Vagina (tissue), 2 donors: ENCODE results near the gene COL6A1.

Experiments
- CTCF ChIP-seq, 3 experiments: fragments of 450-650 bp in 2 of 3; fragments of 200-600 bp in 1 of 3; sonication (generic) in 1 of 3; IDR thresholded peaks; one replicate each; pipeline ENCODE4 v1.5.1; 2017 to 2019; ENCODE audit warnings: antibody characterized with exemption in 3 of 3, mild to moderate bottlenecking in 2 of 3, moderate library complexity in 2 of 3
- POLR2A ChIP-seq, 2 donors: fragments of 450-650 bp; IDR thresholded peaks; one replicate each; pipeline ENCODE4 v1.6.1; 2017; ENCODE audit warnings: antibody characterized with exemption in 2 of 2, mild to moderate bottlenecking in 2 of 2, moderate library complexity in 2 of 2
- POLR2AphosphoS5 ChIP-seq, 2 donors: sonication (generic); formaldehyde crosslinking; IDR thresholded peaks; one replicate each; pipeline ENCODE4 v1.9.0; 2017; ENCODE audit warnings: antibody characterized with exemption in 2 of 2, mild to moderate bottlenecking in 2 of 2, low read depth in 1 of 2; ENCODE audit not compliant: insufficient read depth in 1 of 2

- no peak for TF ChIP-seq POLR2AphosphoS5 (IDR thresholded peaks at IDR 0.05; ENCODE audit: insufficient read depth in 1 of 2, low read depth in 1 of 2)
- TF ChIP-seq POLR2A (IDR thresholded peaks at IDR 0.05) = no peak
- no peak for TF ChIP-seq CTCF (IDR thresholded peaks at IDR 0.05)
Measured at GRCh38 chr21:45959779-45960390, 21.7 kb upstream of the COL6A1 start.
